Measurements from ENCODE around the gene RYR3. TPM values are rescaled to one million over a fixed set of nuclear protein-coding genes. Genes with fewer than 3 reads are reported as not detected.
"Not testable (repeated sequence)": the region's sequence is repeated elsewhere in the genome, so short reads cannot be mapped to it uniquely, and the experiment has no call there.

Gene RYR3
- total RNA-seq, 1 experiment from 2014 or later: not detected

DNA sequence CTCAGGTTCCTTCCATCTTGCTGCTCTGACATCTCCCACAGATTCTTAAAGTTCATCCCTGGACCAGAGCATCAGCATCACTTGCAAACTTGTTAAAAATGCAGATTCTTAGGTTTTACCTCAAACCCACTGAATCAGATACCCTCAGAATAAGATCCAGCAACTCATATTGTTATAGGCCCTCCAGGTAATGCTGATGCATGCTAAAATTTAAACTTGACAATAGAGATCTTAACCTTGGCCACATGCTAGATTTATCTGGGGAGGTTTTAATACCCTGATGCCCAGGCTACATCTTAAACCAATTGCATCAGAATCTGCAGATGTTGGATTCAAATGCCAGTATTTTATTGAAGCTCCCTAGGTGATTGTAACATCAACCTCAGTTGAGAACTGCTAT, 256.9 kb downstream of the RYR3 start:
- H3K9me3 Mint-ChIP-seq (ENCODE audit: unreplicated experiment): no peaks in the 10 kb centered on the region
- no peak overlapping the region for H3K4me3 Mint-ChIP-seq (ENCODE audit: unreplicated experiment)
- peaks cover 22% of the 10 kb centered on the region for H3K27me3 Mint-ChIP-seq (ENCODE audit: insufficient read depth, unreplicated experiment)
- POLR2A ChIA-PET: no interaction called here
- no peak for DNase-seq (ENCODE audit: unreplicated experiment)
- no TSS peak for BruUV-seq (replicated peaks)
- H3K4me1 Mint-ChIP-seq (ENCODE audit: insufficient read depth, unreplicated experiment): peaks cover 9% of the 10 kb centered on the region
- intact Hi-C loops (cut with micrococcal nuclease): no loop called here
- no peak overlapping the region for H3K27ac Mint-ChIP-seq (ENCODE audit: low read depth, unreplicated experiment)
- no peaks in the 10 kb centered on the region for H3K36me3 Mint-ChIP-seq (ENCODE audit: insufficient read depth, unreplicated experiment)
- TF ChIP-seq, protein P1, sequence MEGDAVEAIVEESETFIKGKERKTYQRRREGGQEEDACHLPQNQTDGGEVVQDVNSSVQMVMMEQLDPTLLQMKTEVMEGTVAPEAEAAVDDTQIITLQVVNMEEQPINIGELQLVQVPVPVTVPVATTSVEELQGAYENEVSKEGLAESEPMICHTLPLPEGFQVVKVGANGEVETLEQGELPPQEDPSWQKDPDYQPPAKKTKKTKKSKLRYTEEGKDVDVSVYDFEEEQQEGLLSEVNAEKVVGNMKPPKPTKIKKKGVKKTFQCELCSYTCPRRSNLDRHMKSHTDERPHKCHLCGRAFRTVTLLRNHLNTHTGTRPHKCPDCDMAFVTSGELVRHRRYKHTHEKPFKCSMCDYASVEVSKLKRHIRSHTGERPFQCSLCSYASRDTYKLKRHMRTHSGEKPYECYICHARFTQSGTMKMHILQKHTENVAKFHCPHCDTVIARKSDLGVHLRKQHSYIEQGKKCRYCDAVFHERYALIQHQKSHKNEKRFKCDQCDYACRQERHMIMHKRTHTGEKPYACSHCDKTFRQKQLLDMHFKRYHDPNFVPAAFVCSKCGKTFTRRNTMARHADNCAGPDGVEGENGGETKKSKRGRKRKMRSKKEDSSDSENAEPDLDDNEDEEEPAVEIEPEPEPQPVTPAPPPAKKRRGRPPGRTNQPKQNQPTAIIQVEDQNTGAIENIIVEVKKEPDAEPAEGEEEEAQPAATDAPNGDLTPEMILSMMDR (IDR thresholded peaks at IDR 0.05; ENCODE audit: unreplicated experiment): no peak
- CTCF ChIA-PET: no interaction called here

DNA sequence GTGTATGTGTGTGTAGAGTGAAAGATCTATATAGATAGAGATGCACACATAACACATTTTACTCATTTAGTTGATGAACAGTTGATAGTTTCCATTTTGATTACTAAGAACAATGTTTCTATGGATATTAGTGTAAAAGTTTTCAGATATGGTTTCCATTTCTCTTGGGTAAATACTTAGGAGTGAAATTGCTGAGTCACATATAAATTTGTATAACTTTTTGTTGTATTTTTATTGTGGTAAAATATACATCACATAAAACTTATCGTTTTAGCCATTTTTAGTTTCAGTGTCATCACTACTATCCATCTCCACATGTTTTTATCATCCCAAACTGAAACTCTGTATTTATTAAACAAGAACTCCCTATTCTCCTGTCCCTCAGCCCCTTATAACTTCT, 258.3 kb downstream of the RYR3 start:
- intact Hi-C loops (cut with micrococcal nuclease): no loop called here
- H3K4me1 Mint-ChIP-seq (ENCODE audit: insufficient read depth, unreplicated experiment): peaks cover 9% of the 10 kb centered on the region
- no peaks in the 10 kb centered on the region for H3K36me3 Mint-ChIP-seq (ENCODE audit: insufficient read depth, unreplicated experiment)
- BruUV-seq (replicated peaks): no TSS peak
- POLR2A ChIA-PET: no interaction called here
- TF ChIP-seq, protein P1 (IDR thresholded peaks at IDR 0.05; ENCODE audit: unreplicated experiment): no peak
- CTCF ChIA-PET: no interaction called here
- H3K27me3 Mint-ChIP-seq (ENCODE audit: insufficient read depth, unreplicated experiment): peaks cover 20% of the 10 kb centered on the region
- H3K9me3 Mint-ChIP-seq (ENCODE audit: unreplicated experiment): no peaks in the 10 kb centered on the region
- H3K27ac Mint-ChIP-seq (ENCODE audit: low read depth, unreplicated experiment): no peak overlapping the region
- no peak overlapping the region for H3K4me3 Mint-ChIP-seq (ENCODE audit: unreplicated experiment)
- DNase-seq (ENCODE audit: unreplicated experiment): no peak

DNA sequence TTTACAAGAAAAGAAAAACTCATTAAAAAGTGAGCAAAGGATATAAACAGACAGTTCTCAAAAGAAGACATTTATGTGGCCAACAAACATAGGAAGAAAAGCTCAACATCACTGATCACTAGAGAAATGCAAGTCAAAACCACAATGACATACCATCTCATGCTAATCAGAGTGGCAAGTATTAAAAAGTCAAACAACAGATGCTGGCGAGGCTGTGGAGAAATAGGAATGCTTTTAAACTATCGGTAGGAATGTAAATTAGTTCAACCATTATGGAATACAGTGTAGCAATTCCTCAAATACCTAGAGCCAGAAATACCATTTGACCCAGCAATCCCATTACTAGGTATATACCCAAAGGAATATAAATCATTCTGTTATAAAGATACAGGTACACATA, 267.1 kb downstream of the RYR3 start:
- peaks cover 47% of the 10 kb centered on the region for H3K27me3 Mint-ChIP-seq (ENCODE audit: insufficient read depth, unreplicated experiment)
- H3K4me1 Mint-ChIP-seq (ENCODE audit: insufficient read depth, unreplicated experiment); intact Hi-C loops (cut with micrococcal nuclease); H3K9me3 Mint-ChIP-seq (ENCODE audit: unreplicated experiment); POLR2A ChIA-PET; BruUV-seq (replicated peaks); H3K4me3 Mint-ChIP-seq (ENCODE audit: unreplicated experiment); H3K27ac Mint-ChIP-seq (ENCODE audit: low read depth, unreplicated experiment); H3K36me3 Mint-ChIP-seq (ENCODE audit: insufficient read depth, unreplicated experiment); DNase-seq (ENCODE audit: unreplicated experiment): not testable (repeated sequence)
- CTCF ChIA-PET: interaction anchor here (0.6 kb wide), 1 partner anchor 262 kb away, joined by 3 read pairs; no protein-coding TSS in a partner anchor

GRCh38 chr15:33580526-33580925, 269.8 kb downstream of the RYR3 start:
- TF ChIP-seq, protein P1 (IDR thresholded peaks at IDR 0.05; ENCODE audit: unreplicated experiment): no peak
- H3K9me3 Mint-ChIP-seq (ENCODE audit: unreplicated experiment): peaks cover 4% of the 10 kb centered on the region
- no TSS peak for BruUV-seq (replicated peaks)
- ChIA-PET POLR2A (no interaction called here), CTCF (interaction anchor here (0.5 kb wide), 1 partner anchor 354 kb away, joined by 3 read pairs; no protein-coding TSS in a partner anchor)
- H3K27ac Mint-ChIP-seq (ENCODE audit: low read depth, unreplicated experiment): no peak overlapping the region
- H3K4me3 Mint-ChIP-seq (ENCODE audit: unreplicated experiment): no peak overlapping the region
- peaks cover 23% of the 10 kb centered on the region for H3K27me3 Mint-ChIP-seq (ENCODE audit: insufficient read depth, unreplicated experiment)
- no peak for DNase-seq (ENCODE audit: unreplicated experiment)
- H3K4me1 Mint-ChIP-seq (ENCODE audit: insufficient read depth, unreplicated experiment): peaks cover 5% of the 10 kb centered on the region
- no peaks in the 10 kb centered on the region for H3K36me3 Mint-ChIP-seq (ENCODE audit: insufficient read depth, unreplicated experiment)
- intact Hi-C loops (cut with micrococcal nuclease): no loop called here

DNA sequence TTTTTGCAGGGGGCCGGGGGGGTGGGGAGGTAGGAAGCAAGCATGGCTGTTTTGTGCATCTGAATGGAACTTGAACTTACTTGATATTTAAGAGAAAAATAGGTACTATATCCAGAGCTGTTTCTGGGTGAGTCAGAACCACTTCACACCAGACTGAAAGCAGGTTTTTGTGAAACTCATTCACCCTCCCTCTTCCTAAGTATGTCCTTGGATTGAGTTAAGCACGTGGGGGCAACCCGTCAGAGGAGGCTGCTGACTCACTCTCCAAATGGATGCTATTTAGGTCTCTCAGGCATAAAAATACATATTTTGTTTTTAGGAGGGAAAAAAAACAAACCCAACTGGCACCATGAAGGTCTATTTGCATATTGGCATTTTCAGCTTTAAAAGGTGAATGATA, 270.3 kb downstream of the RYR3 start:
- H3K27me3 Mint-ChIP-seq (ENCODE audit: insufficient read depth, unreplicated experiment): peaks cover 18% of the 10 kb centered on the region
- TF ChIP-seq, protein P1 (IDR thresholded peaks at IDR 0.05; ENCODE audit: unreplicated experiment): no peak
- intact Hi-C loops (cut with micrococcal nuclease): no loop called here
- H3K4me1 Mint-ChIP-seq (ENCODE audit: insufficient read depth, unreplicated experiment): peaks cover 5% of the 10 kb centered on the region
- no peaks in the 10 kb centered on the region for H3K9me3 Mint-ChIP-seq (ENCODE audit: unreplicated experiment)
- peak; percentile 56 for DNase-seq (ENCODE audit: unreplicated experiment)
- ChIA-PET CTCF (interaction anchor here (0.6 to 1.2 kb wide), 2 partner anchors 17 to 338 kb away, joined by 4 read pairs; no protein-coding TSS in a partner anchor), POLR2A (no interaction called here)
- no TSS peak for BruUV-seq (replicated peaks)
- no peak overlapping the region for H3K27ac Mint-ChIP-seq (ENCODE audit: low read depth, unreplicated experiment)
- H3K36me3 Mint-ChIP-seq (ENCODE audit: insufficient read depth, unreplicated experiment): no peaks in the 10 kb centered on the region
- no peak overlapping the region for H3K4me3 Mint-ChIP-seq (ENCODE audit: unreplicated experiment)

Measured in MCF 10A (cell line).